Naive thymus-derived CD4-positive, alpha-beta T cell (primary cell): ENCODE data around the gene TFF3. TPM values are rescaled to one million over a fixed set of nuclear protein-coding genes. Genes with fewer than 3 reads are reported as not detected.
A peak's percentile ranks its signal among the peaks of the same experiment; 100 is the strongest.

ENCODE experiments used
- ATAC-seq: fragments of 150-1000 bp; cut with Tn5 transposase; 2 replicates; pipeline ENCODE4 v1.10.0; 2021; ENCODE audit warnings: mild to moderate bottlenecking, moderate library complexity
- CTCF ChIA-PET: fragments of 350-600 bp; sonication (Branson Sonifier 250); formaldehyde crosslinking; loops from one replicate; lab custom pipeline; 2021; ENCODE audit warnings: antibody characterized with exemption; lab: Charles Lee
- POLR2A ChIA-PET: fragments of 350-600 bp; sonication (Branson Sonifier 250); formaldehyde crosslinking; loops from one replicate; lab custom pipeline; 2021; ENCODE audit warnings: antibody characterized with exemption, inconsistent platforms; lab: Charles Lee
- DNase-seq, 9 donors: peaks; one replicate each; pipeline versions ENCODE4 v3.0.0 to v3.0.0-alpha.2; 2020 to 2022; ENCODE audit warnings: mixed read lengths in 1 of 9
- H3K27ac ChIP-seq: one replicate; pipeline ENCODE4 v1.7.0; 2013; ENCODE audit warnings: mild to moderate bottlenecking, low read depth, low read length, moderate library complexity
- H3K27me3 ChIP-seq, 2 donors: one replicate each; pipeline ENCODE4 v1.7.0; 2013; ENCODE audit warnings: low read length in 2 of 2, mild to moderate bottlenecking in 2 of 2, moderate library complexity in 2 of 2; ENCODE audit not compliant: control insufficient read depth in 2 of 2, insufficient read depth in 2 of 2
- H3K36me3 ChIP-seq, 3 experiments: 1 replicate in 2 of 3; 2 replicates in 1 of 3; pipeline ENCODE4 v1.7.0; 2013; ENCODE audit warnings: low read length in 3 of 3, mild to moderate bottlenecking in 3 of 3, moderate library complexity in 1 of 3; ENCODE audit not compliant: insufficient read depth in 3 of 3, control insufficient read depth in 2 of 3
- H3K4me1 ChIP-seq, 2 donors: one replicate each; pipeline ENCODE4 v1.7.0; 2013; ENCODE audit warnings: low read length in 2 of 2, mild to moderate bottlenecking in 2 of 2, moderate library complexity in 1 of 2; ENCODE audit not compliant: control insufficient read depth in 2 of 2, insufficient read depth in 2 of 2
- H3K4me3 ChIP-seq: 2 replicates; pipeline ENCODE4 v1.7.0; 2013; ENCODE audit warnings: mild to moderate bottlenecking, low read length
- H3K9me3 ChIP-seq, 3 experiments: 1 replicate in 2 of 3; 2 replicates in 1 of 3; pipeline ENCODE4 v1.7.0; 2013; ENCODE audit warnings: low read length in 3 of 3; ENCODE audit not compliant: control insufficient read depth in 2 of 3
- H3K27ac Mint-ChIP-seq, 9 donors: one replicate each; pipeline ENCODE4 v1.8.0; 2020 to 2022; ENCODE audit warnings: mixed read lengths in 9 of 9, mild to moderate bottlenecking in 8 of 9, moderate library complexity in 5 of 9, inconsistent platforms in 2 of 9
- H3K27me3 Mint-ChIP-seq, 5 donors: one replicate each; pipeline ENCODE4 v1.8.0; 2021 to 2022; ENCODE audit warnings: mixed read lengths in 5 of 5, mild to moderate bottlenecking in 1 of 5
- H3K36me3 Mint-ChIP-seq, 5 donors: one replicate each; pipeline ENCODE4 v1.8.0; 2020 to 2022; ENCODE audit warnings: mixed read lengths in 5 of 5, mild to moderate bottlenecking in 3 of 5, inconsistent platforms in 1 of 5
- H3K4me1 Mint-ChIP-seq, 7 donors: one replicate each; pipeline ENCODE4 v1.8.0; 2020 to 2022; ENCODE audit warnings: mixed read lengths in 7 of 7, mild to moderate bottlenecking in 3 of 7, inconsistent platforms in 1 of 7
- H3K4me3 Mint-ChIP-seq, 10 donors: one replicate each; pipeline ENCODE4 v1.8.0; 2020 to 2022; ENCODE audit warnings: mild to moderate bottlenecking in 10 of 10, mixed read lengths in 10 of 10, moderate library complexity in 6 of 10, inconsistent platforms in 2 of 10
- H3K9me3 Mint-ChIP-seq, 11 donors: one replicate each; pipeline ENCODE4 v1.8.0; 2020 to 2022; ENCODE audit warnings: mixed read lengths in 11 of 11, mild to moderate bottlenecking in 4 of 11, inconsistent platforms in 1 of 11, moderate library complexity in 1 of 11
- intact Hi-C, 2 donors: fragments of 100-400 bp; cut with micrococcal nuclease; formaldehyde crosslinking; loops; one replicate each; pipeline ENCODE4 v1.15.1; 2023
- polyA plus RNA-seq, 2 donors: library from polyadenylated mRNA; unstranded; fragments of 300-500 nt; fragmentation: Illumina TruSeq; gene quantifications; one replicate each; pipeline ENCODE4 v1.2.3, GENCODE V29; 2021
- total RNA-seq, 6 experiments: library from RNA in 5 of 6; stranded (reverse) in 5 of 6; gene quantifications; 1 replicate in 5 of 6; 2 replicates in 1 of 6; pipeline ENCODE4 v1.2.3 and lab custom pipeline; 2021 to 2026

TFF3 gene
- total and polyA plus RNA-seq, 7 experiments from 2014 or later: not detected

DNA sequence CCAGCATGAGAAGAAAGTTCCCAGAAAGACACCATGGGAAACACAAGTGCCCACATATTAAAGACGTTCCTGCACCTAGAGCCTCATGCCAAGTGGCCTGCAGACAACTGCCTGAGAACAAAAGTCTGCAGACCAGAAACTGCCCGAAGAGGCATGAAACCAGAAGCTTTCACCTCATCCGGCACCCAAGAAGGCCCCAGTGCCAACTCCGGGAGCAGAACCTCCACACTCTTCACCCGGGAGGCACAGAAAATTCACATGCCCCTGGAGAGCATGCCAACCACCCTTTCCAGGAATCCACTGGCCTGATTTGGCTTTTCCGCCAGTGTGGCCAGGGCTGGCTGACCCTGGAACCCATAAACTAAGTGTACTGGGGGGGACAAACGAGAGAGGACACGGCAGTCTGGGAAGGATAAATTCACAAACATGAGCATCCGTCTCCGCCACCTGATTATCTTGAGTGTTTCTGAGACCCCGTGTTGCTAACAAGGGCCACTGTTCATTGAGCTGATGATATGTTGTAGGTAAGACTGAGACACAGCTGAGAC, 28.8 kb upstream of the TFF3 start:
- ATAC-seq: no peak
- Histone ChIP-seq H3K27ac (no peak overlapping the region), H3K4me3 (no peak overlapping the region), H3K9me3 (no peaks in the 10 kb centered on the region), H3K4me1 (no peaks in the 10 kb centered on the region), H3K27me3 (no peaks in the 10 kb centered on the region), H3K36me3 (no peaks in the 10 kb centered on the region)
- Mint-ChIP-seq H3K27me3 (no peaks in the 10 kb centered on the region), H3K36me3 (no peaks in the 10 kb centered on the region), H3K4me3 (no peak overlapping the region), H3K27ac (no peak overlapping the region), H3K9me3 (no peaks in the 10 kb centered on the region), H3K4me1 (no peaks in the 10 kb centered on the region)
- ChIA-PET CTCF (interaction anchor here (0.7 kb wide), 1 partner anchor 174 kb away, joined by 3 read pairs; no protein-coding TSS in a partner anchor), POLR2A (no interaction called here)
- intact Hi-C loops: loop anchor here in 1 of 2 donors (10.0 kb wide), 1 partner anchor 91 kb away; no protein-coding TSS in a partner anchor
- peak in 1 of 9 donors; percentile 6 for DNase-seq

DNA sequence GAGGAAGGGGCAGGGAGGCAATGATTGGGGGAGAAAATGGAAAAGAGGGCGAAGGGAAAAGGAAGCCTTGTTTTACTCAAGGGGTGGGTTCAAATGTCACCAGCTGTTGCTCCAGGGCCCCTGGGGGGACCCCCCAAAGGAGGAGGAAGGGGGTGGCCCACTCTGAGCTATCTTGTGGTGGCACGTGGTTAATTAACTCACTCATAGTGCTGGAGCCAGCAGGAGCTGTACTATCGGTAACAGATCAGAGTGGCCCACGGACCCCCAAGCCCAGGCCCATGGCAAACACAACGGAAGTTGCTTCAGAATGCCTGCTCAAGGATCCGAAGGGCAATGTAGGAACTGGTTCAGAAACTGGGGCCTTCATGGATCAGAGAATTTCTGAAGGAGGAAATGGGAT, 28.3 kb upstream of the TFF3 start:
- H3K4me1 Mint-ChIP-seq: no peaks in the 10 kb centered on the region
- H3K4me3 Mint-ChIP-seq: no peak overlapping the region

DNA sequence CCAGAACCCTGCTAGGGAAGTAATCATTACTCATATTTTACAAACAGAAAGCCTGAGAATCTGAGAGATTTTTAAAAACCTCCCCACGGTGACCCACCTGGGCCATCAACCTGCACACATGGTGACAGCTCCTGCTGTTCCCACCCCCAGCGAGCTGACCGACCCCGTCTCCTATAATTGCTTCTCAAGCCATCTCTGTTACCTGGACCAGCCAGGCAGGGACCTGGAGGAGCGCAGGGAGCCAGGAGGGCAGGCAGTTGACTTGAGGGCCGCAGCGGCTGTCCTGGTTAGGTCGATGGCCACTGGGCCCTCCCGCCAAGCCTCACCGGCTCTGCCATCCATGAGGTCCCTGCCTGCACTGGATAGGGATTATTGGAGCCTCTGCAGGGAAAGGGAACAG, 27.9 kb upstream of the TFF3 start:
- CTCF ChIA-PET: no interaction called here
- peaks cover 0 to 4% (median 1%) of the 10 kb centered on the region in 7 donors for H3K4me1 Mint-ChIP-seq
- no peak overlapping the region for H3K4me3 ChIP-seq
- POLR2A ChIA-PET: no interaction called here
- H3K4me1 ChIP-seq: peaks cover 2 to 3% of the 10 kb centered on the region in 2 donors
- H3K27me3 Mint-ChIP-seq: no peaks in the 10 kb centered on the region
- no peaks in the 10 kb centered on the region for H3K9me3 ChIP-seq
- H3K9me3 Mint-ChIP-seq: no peaks in the 10 kb centered on the region
- H3K36me3 Mint-ChIP-seq: no peaks in the 10 kb centered on the region
- H3K27ac Mint-ChIP-seq: no peak overlapping the region
- intact Hi-C loops: loop anchor here in 1 of 2 donors (10.0 kb wide), 1 partner anchor 92 kb away; no protein-coding TSS in a partner anchor
- no peak overlapping the region for H3K27ac ChIP-seq
- H3K4me3 Mint-ChIP-seq: no peak overlapping the region
- no peaks in the 10 kb centered on the region for H3K36me3 ChIP-seq
- H3K27me3 ChIP-seq: no peaks in the 10 kb centered on the region
- DNase-seq (peak in 1 of 9 donors; percentile 11), ATAC-seq (no peak)

More for the DNA sequence above, 28.3 kb upstream of the TFF3 start:
- POLR2A ChIA-PET: no interaction called here
- no peaks in the 10 kb centered on the region for H3K9me3 ChIP-seq
- no peak for DNase-seq
- no peaks in the 10 kb centered on the region for H3K4me1 ChIP-seq
- intact Hi-C loops: loop anchor here in 1 of 2 donors (10.0 kb wide), 1 partner anchor 91 kb away; no protein-coding TSS in a partner anchor
- no peak overlapping the region for H3K27ac Mint-ChIP-seq
- ATAC-seq: no peak
- H3K36me3 Mint-ChIP-seq: no peaks in the 10 kb centered on the region
- no peaks in the 10 kb centered on the region for H3K36me3 ChIP-seq
- no peaks in the 10 kb centered on the region for H3K27me3 ChIP-seq
- H3K27me3 Mint-ChIP-seq: no peaks in the 10 kb centered on the region
- no peak overlapping the region for H3K27ac ChIP-seq
- no peaks in the 10 kb centered on the region for H3K9me3 Mint-ChIP-seq
- CTCF ChIA-PET: no interaction called here
- no peak overlapping the region for H3K4me3 ChIP-seq

DNA sequence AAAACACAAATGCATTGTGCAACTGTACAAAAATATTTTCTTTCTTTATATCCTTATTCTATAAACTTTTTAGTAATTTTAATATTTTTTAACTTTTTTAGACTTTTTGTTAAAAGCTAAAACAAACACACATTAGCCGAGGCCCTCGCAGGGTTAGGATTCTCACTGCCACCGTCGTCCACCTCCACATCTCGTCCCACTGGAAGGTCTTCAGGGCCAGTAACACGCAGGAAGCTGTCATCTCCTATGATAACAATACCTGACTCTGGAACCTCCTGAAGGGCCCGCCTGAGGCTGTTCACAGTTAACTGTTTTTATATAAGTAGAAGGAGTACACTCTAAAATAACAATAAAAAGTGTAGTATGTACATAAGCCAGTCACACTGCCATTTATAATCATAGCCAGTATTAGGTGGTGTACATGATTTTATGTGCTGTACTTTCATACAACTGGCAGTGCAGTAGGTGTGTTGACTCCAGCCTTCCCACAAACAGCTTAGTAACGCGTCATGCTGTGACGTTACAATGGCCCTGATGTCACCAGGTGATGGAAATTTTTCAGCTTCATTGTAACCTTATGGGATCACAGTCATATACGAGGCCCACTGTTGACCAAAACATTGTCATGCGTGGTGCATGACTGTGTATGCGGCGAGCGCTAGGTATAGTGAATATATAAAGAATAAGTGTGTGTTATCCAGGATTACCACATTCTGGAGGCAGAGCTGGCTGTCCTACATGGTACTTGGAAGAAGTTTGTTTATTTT, 26.8 kb upstream of the TFF3 start:
- no peak overlapping the region for H3K4me3 Mint-ChIP-seq
- ATAC-seq (no peak), DNase-seq (peak in 1 of 9 donors; percentile 7)
- no peak overlapping the region for H3K27ac Mint-ChIP-seq
- Histone ChIP-seq H3K4me3 (no peak overlapping the region), H3K9me3 (no peaks in the 10 kb centered on the region), H3K27ac (no peak overlapping the region), H3K36me3 (no peaks in the 10 kb centered on the region), H3K4me1 (peaks cover 4 to 7% of the 10 kb centered on the region in 2 donors), H3K27me3 (no peaks in the 10 kb centered on the region)
- H3K27me3 Mint-ChIP-seq: peaks cover 0 to 9% (median 0%) of the 10 kb centered on the region in 5 donors
- ChIA-PET POLR2A (no interaction called here), CTCF (interaction anchor here (0.6 kb wide), 1 partner anchor 112 kb away, joined by 3 read pairs; no protein-coding TSS in a partner anchor)
- intact Hi-C loops: loop anchor here in 1 of 2 donors (10.0 kb wide), 1 partner anchor 93 kb away; no protein-coding TSS in a partner anchor
- peaks cover 5 to 12% (median 8%) of the 10 kb centered on the region in 7 donors for H3K4me1 Mint-ChIP-seq
- no peaks in the 10 kb centered on the region for H3K9me3 Mint-ChIP-seq
- peaks cover 0 to 3% (median 0%) of the 10 kb centered on the region in 5 donors for H3K36me3 Mint-ChIP-seq

DNA sequence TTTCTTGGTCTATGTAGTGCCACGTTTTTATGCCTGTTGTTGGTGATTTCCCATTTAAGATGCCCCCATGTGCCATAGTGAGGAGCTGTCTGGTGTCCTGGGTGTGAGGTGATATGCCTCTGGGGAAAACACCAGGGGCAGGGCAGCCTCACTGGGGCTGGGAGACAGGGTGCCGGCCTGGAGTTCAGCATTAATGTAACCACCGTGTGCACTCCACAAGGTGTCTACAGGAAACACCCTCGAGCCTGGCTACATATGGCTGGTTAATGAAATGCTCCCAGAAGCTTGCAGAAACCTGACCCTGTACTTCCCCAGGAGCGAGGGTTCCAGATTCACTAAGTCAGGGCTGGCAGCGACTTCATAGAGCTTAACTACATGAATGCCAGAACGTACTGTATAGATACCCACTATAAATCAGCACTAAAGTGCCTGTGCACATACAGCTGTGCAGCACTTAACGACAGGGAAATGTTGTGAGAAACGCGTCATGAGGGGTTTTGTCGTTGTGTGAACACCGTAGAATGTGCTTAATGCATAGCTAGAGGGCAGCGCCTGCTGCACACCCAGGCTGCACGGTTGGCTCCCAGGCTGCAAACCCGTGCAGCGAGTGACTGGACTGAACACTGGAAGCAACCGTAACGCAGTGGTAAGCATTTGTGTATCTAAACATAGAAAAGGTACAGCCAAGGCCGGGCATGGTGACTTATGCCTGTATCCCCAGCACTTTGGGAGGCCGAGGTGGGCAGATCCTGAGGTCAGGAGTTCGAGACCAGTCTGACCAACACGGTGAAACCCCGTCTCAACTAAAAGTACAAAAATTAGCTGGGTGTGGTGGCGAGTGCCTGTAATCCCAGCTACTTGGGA, 25.2 kb upstream of the TFF3 start:
- ATAC-seq: no peak
- H3K27ac Mint-ChIP-seq: peak overlapping the region in 2 of 9 donors; percentile 20 to 43
- intact Hi-C loops: loop anchor here in 1 of 2 donors (10.0 kb wide), 1 partner anchor 94 kb away; no protein-coding TSS in a partner anchor
- peaks cover 0 to 21% (median 0%) of the 10 kb centered on the region in 5 donors for H3K27me3 Mint-ChIP-seq
- peak in 1 of 9 donors; percentile 19 for DNase-seq
- H3K4me1 Mint-ChIP-seq: peaks cover 5 to 12% (median 8%) of the 10 kb centered on the region in 7 donors
- H3K27me3 ChIP-seq: no peaks in the 10 kb centered on the region
- no peak overlapping the region for H3K4me3 ChIP-seq
- H3K9me3 Mint-ChIP-seq: no peaks in the 10 kb centered on the region
- no peaks in the 10 kb centered on the region for H3K9me3 ChIP-seq
- no peak overlapping the region for H3K4me3 Mint-ChIP-seq
- H3K27ac ChIP-seq: no peak overlapping the region
- H3K4me1 ChIP-seq: peaks cover 4 to 7% of the 10 kb centered on the region in 2 donors
- CTCF ChIA-PET: interaction anchor here (0.7 to 1.2 kb wide), 4 partner anchors 64 to 264 kb away, joined by 3 to 4 read pairs (median 3); partner anchors contain the start of gene UBASH3A
- H3K36me3 Mint-ChIP-seq: peaks cover 0 to 3% (median 0%) of the 10 kb centered on the region in 5 donors
- no peaks in the 10 kb centered on the region for H3K36me3 ChIP-seq
- POLR2A ChIA-PET: interaction anchor here (0.7 kb wide), 1 partner anchor 35 kb away, joined by 3 read pairs; no protein-coding TSS in a partner anchor
